GM21737 (cell line): ENCODE measurements around the gene FKTN.

Source experiments
- ATAC-seq: cut with Tn5 transposase; IDR thresholded peaks from one replicate; pipeline ENCODE4 v1.9.1; 2021; ENCODE audit warnings: mild to moderate bottlenecking, moderate library complexity; ENCODE audit not compliant: unreplicated experiment

Gene FKTN

DNA sequence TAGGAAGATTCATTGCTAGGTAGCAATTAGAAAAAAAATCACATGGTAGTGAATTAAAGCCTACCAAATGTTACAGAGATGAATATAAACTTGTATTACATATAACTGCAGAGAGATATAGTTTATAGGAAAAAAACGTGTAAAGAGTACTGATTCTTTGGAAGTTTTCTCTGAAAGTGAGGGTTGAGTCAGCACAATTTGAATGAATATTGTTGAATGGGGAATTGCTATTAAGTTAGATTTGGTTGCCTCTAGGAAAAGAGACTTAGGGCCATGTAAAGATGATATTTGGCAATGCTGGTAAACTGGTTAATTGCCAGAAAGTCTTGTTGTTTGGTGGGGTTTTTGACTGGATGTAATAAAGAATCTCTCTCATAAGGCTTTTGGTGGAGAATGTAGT lies 67.2 kb downstream of the FKTN start:
- no peak for ATAC-seq

DNA sequence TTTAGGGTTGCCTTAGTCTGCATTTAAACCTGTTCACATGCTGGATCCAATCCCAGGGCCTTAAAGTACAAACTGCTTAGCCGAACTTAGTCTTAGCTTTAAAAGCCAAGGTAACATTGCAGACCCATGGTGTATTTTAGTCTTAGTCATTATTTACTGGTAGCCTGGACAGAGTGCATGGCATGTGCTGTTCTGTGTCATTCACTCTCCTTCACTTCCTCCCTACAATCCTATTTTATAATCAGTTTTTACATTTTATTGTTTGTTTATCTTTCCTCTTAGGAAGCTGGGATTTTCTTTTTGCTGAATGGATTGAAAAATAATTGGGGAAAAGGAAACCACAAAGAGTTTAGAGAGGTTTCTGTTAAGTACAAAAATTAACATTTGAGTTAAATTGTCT lies 74.9 kb downstream of the FKTN start:
- no peak for ATAC-seq

DNA sequence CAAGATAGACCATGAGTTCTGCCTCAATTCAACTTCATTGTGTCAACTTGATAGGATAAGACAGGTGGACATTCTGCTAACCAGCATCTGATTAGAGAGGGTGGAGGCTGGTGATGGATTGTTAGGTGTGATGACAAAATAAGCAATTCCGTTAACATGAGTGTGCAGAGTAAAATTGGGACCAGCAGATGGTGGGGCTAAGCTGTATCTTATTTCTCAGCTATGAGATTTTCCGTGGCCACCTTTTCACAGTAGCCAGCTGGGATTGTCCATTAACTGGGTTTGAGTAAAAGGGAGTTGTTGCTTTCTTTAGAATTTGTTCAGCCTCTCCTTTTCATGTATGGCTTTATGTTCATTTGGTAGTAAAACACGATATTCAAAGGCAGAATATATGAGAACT lies 75.5 kb downstream of the FKTN start:
- ATAC-seq: no peak

DNA sequence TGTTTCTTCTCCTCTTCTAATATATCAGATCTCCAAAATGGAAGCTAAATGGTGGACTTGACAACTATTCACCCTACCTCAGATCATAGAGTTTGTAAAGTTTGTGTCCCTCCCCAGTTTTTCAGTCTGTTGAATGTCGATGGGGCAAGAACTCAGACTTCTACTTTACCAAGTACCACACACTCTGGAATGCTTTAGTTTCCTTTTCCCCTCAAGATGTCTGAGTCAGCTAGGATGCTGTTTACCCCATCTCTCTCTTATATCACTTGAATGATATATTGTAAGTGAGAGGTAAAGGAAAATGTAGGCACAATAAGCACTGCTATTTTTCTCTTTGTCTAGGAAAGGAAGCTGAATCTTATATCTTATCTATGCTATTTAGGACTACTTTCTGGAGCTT lies 78.4 kb downstream of the FKTN start:
- ATAC-seq: no peak

DNA sequence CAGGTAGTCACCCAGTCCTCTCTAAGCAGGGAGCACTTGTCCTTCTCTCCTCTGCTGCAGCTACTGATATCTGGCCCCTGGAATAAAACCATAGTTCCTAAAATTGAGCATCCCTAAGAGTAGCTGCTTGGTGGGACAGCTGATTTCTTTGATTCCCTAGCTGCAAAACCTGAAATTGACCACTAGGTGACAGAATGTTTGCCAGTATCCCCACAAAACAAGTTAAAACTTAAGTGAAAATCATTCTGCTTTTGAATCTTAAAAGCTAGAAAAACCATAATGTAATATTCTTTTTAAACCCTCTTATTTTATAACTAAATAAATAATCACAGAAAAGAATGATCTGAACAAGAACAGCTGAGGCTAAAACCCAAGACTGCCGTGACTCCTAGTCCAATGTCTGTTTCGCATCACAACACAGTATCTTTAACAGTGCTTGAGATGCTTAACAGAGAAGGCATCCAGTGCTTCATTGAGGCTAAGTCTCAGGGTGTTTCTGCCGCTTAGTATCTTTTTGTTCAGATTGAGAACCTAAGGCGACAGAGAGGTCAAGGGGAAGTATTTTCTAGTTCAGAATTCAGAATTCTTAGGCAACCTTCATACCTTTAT lies 80.0 kb downstream of the FKTN start:
- no peak for ATAC-seq

DNA sequence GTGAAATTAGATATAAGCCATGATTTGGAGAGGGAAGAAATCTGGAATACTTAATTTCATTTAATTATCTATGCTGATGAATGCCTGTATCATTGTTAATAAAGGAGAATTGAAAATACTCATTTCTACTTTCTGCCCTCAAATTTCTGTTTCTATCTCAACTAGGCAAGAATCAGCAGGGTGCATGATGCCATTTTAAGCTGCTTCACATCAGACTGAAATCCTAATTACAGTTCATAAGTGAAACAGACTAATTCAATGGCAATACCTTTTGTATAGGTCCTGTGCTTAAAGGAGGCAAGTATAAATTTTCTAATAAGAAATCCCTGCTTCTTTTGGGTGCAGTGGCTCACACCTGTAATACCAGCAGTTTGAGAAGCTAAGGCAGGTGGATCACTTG lies 82.0 kb downstream of the FKTN start:
- ATAC-seq: no peak

DNA sequence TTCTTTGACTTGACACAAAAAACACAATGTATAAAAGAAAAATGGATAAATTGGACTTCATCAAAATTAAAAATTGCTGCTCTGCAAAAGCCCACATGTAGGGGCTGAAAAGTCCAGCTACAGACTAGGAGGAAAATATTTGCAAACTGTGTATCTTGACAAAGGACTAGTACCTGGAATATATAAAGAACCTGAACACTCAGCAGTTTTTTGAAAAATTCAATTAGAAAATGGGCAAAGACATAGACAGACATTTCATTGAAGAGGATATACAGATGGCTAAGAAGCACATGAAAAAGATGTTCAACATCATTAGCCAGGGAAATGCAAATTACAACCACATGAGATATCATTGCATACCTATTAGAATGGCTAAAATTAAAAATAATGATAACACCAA lies 85.9 kb downstream of the FKTN start:
- ATAC-seq: no peak

DNA sequence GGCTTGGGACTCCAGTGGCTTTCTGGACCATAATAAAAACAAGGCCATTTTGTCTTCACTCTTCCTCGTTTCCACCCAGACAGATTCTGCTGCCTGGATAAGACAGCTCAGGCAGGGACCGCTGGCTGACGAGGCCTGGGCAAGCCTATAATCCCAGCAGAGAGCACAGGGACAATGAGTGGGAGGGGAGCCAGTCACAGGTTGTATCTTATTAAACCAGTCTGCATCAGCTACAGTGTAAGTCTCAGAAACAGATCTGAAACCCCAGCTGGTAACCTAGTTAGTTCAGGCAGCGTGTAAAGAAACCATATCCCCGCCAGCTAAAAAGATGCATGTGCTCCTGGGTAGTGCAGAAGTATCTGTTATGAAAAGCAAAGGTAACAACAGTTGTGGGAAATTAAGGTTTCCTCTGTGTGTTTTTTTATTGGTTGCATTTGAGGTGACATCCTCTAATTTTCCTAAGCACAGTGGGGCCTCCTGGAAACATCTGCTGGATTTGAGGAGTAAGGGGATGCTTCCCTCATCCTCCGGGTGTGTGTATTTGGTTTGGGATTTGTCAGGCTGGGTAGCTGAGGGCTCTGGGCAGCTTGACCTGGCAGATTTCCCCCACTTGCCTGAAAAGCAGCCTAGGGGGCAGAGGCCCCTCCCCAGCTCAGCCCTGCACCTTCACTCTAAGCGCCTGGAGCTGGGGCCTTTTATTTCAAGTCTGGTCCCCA lies 89.1 kb downstream of the FKTN start:
- no peak for ATAC-seq

DNA sequence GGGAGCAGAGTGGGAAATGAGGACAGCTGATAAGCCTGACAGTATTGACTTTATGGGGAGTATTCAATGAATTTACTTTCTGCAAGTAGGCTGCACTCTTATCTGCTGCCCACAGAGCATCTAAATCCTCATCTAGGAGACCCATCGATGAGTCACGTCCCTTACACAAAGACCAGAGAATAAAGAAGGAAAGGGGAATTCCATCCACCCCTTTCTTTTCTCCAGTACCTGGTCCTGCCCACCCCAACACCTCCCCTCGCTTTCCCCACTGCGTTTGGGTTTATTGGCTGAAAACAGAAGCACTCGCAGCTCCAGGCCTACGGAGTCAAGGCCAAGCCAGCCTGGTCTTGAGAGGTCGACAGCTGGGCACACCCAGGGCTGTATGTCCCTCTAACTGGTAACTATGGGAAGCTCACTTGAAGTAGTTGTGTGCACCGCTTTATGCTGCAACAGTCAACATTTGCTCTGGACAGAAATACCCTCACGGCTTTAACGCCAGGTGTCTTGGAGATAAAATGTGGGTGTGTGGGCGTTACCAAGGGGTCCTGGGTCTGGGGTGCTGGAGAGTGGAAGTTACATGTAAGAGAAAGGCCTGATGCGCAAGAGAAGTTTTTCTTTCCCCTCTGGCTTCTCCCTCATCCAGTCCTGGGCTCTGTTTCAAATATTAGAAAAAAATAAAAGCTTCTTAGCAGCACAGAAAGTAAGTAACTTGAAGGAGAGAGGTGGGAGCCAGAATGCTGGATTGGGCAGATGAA lies 89.8 kb downstream of the FKTN start:
- ATAC-seq: no peak

DNA sequence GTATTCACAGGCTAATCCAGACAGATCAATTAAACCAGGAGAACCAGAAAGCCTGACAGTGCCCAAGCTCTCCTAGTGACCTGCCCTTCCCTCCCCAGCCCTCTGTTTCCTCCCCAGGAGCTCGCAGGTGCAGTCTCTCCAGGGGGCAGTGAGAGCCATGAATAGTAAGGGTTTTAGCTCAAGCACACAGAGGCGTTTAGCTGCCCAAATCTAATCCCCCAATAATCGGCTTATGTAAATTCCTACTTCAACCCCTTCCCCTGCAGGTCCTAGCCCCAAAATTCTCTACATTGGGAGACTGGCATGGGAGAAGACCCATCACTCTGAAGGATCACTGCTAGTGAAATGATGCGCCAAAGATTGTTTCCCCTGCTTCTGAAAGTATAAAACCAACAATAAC lies 93.9 kb downstream of the FKTN start:
- ATAC-seq: no peak

DNA sequence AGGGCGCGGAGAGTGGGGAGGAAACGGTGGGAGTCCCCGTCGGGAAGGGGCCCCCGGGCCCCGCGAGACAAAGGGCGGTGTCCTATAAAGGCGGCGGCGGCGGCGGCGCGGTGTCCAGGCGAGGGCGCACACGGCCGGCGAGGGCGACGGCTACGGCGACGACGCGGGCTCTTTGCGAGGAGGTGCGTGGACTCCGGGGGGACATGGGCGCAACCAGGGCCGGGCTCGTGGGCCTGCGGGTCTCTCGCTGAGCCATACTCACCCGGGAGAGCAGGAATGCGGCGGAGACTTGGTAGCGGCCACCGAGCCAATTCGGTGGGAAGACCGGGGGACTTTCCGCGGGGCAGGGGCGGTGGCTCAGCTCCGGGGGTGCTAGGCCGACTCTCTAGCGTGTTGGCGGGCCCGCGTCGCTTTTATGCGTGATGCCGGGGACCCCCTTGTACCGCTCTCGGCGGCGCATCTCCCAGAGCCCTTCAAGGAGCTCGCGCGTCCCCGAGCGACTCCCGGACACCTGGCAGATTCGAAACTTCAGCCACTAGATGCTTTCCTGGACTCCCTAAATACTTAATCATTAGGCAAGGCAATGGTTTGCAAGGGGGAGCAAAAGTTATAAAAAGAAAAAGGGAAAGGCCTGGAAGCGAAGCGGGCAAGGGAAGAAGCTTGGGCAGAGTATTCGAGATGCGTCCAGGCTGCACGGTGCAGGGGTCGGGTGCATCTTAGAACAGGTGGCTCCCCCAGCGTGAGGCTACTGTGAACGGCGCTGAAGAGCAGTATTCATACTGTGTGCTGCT lies 98.4 kb downstream of the FKTN start:
- ATAC-seq: peak; percentile 63

DNA sequence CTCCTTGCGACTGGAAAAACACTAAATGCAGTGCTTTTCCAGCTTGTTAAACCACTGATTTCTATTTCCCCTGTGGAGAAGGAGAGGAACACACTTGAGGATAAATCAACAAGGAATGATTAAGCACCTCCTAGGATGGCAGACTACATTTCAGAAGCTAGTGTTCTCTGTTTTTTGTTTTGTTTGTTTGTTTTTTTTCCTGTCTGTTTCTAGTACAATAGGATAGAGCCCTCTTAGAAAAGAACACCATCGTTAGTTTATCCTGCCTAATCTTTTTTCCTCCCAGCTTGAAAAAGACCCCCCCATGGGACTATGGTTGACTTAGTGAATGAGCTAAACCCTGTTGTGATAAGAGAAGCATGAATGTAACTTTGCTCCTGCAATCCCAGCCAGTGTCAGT lies 100.4 kb downstream of the FKTN start:
- ATAC-seq: no peak

DNA sequence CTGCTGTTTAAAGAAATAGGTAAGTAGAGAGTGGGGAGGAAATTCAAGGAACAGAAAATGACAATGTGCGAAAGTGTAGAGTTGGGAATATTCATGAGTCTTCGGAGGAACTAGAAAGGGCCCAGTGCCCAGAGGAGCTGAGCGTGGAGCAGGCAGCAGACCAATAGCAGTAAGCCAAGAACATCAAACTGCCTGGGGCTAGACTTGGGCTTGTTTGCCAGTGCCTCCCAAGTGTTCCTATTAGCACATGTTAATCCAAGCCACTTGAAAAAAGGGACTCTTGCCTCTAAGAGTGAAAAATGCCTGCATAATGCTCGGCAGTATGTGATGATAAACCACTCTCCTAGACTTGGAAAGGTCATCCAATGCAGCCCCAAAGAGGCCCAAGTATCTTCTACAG lies 103.1 kb downstream of the FKTN start:
- no peak for ATAC-seq

DNA sequence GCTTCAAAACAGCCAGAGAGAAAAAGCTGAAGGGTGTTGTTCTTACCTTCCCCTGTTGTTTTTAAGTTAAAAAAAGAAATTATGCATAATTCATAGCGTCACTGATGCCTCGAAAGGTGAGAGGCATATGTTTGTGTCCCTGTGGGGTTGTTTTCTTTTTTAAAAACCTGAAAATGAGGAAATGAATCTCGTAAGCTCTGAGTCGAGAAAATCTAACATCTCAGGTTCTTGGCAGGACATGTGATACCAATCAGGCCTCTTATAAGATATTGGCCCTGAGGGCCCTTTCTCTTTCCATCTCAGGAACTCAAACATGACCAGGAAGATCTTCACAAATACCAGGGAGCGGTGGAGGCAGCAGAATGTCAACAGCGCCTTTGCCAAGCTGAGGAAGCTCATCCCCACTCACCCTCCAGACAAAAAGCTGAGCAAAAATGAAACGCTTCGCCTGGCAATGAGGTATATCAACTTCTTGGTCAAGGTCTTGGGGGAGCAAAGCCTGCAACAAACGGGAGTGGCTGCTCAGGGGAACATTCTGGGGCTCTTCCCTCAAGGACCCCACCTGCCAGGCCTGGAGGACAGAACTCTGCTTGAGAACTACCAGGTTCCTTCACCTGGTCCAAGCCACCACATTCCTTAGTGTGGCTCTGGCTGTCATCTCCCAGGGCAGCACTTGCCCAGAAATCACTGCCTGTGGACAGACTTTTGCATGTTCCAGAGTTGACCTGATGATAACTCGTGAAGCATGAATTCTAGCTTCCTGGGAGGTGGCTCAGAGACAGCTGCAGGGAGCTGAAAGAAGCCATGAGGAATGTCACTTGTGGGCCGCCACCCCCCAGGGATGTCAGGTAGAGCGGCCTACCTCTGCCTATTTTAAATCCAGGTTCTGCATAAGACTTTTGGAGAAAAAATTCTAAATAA lies 104.5 kb downstream of the FKTN start, which contains the start of gene TAL2:
TSS of gene TAL2 (plus strand) at position 274 of the 921 bp plus-strand sequence. CDS start at position 314, 40 bp downstream.
- ATAC-seq: peak; percentile 78

DNA sequence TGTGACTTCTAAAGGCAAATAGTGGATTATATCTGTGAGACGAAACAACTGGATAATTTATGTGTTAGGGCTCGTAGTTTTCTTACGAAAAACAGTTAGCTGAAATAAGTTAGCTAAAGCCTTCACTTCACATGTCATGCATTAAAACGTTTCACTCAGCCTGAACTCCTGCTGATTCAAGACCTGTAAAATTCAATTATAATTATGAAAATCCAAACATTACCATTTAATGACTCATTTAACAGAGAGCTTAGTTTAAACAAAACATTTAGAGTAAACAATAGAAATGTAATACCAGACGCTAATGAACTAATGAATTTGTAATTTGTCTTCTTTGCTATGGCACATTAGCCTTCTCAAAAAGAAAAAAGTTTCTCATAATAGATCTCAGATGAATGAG lies 106.0 kb downstream of the FKTN start:
- ATAC-seq: no peak

DNA sequence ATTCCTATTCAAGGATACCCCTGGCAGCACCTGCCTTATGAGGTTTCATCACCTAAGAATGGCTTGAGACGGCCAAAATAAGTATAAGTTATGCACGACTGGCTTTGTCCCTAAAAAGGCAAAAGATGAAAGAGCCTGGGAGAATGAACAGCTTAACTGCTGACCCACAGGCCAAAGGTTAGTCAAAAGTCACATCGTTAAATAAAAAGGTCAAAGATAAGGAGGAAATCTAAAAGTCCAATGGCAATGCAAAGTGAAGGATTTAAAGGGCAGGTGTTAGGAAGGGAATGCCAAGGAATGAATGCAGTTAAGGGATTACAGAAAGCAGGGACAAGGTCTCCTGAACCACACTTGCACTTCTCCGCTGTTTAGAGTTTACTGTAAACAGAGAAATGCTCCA lies 109.9 kb downstream of the FKTN start:
- ATAC-seq: no peak

DNA sequence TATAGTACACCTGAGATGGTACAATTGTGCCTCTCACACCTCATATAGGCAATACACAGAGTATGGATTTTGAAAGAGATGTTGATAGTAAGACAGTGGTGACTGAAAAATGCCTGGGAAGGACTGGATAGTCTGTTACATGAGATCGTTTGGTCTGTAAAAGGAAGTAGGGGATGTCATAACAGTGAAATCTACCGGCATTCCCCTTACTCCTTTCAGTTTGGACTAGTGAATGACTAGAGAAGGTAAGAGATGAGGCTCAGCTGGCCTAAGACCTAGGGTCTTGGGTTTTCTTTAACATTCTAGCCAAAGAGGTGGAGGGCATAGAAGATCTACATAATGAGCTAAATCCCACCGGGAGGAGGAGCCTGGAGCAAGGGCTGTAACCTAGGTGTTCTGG lies 112.4 kb downstream of the FKTN start:
- no peak for ATAC-seq

DNA sequence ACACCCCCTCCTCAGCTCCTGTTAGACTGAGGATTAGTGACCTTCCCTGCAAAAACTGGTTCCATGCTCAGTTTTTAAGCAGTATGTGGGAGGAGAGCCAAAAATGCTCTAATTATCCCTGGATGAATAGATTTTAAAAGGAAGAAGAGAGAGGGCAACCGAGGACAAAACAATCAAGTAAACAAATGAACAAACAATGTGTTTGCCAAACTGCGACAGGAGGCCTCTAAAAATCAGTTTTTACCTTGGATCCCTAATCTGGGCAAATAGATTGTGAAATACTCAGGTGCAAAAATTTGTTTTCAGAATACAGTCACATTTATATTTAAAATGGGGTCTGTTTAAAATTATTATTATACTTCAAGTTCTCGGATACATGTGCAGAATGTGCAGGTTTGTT lies 112.8 kb downstream of the FKTN start:
- ATAC-seq: no peak

DNA sequence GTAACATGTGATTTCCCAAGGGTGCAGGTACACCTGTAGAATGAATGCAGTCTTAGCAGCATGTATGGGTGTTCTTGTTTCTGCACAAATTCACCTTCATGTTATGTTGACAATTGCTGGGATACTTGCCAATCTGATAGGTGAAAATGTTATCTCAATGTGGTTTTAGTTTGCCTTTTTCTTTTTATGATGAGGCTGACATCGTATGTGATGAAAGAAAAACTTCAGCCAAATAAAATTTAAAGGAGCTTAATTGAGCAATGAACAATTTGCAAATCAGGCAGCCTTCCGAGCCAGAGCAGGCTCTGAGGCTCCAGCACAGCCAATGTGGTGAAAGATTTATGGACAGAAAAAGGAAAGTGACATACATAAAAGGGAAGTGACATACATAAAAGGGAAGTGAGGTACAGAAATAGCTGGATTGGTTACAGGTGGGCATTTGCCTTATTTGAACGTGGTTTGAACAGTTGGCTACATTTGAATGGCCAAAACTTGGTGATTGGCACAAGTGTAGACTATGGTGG lies 114.8 kb downstream of the FKTN start:
- no peak for ATAC-seq

DNA sequence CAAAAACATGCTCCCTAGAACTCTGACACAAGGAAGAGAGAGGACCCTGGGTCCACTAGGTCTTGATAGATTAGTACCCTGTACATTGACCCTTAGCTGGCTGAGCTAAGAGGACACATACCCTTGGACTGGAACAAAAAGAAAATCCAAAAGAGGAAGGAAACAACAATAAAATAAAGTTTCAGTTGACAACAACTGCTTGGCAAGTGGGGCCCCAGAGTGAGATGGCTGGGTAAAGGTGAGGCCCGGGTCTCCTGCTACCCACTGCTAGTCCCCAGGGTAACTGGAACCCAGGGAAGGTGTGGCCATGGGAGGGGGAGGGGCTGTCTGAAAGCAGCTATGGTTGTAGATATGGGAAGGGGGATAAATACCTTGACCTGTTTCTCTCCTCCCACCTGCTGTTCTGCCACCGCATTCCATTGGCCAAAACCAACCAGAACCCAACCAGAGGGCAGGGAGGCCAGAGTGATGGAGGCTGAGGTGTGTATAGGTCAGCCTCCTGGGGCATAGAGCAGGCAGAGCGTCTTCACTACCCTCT lies 116.0 kb downstream of the FKTN start:
- no peak for ATAC-seq
